Vagina (tissue), 2 donors: ENCODE measurements around the gene ARHGAP10. TPM values are rescaled to one million over a fixed set of nuclear protein-coding genes. Genes with fewer than 3 reads are reported as not detected.

Experiments used
- DNase-seq, 2 donors: peaks; one replicate each; pipeline ENCODE4 v3.0.0-alpha.2; 2017; ENCODE audit errors: extremely low spot score in 2 of 2
- H3K27ac ChIP-seq: fragments of 200-600 bp; sonication (generic); one replicate; pipeline ENCODE4 v1.5.1; 2019
- H3K27me3 ChIP-seq: fragments of 200-600 bp; sonication (generic); one replicate; pipeline ENCODE4 v1.5.1; 2019
- H3K36me3 ChIP-seq, 2 donors: fragments of 200-600 bp; sonication (generic); one replicate each; pipeline ENCODE4 v1.5.1; 2017 to 2019
- H3K4me1 ChIP-seq: fragments of 200-600 bp; sonication (generic); one replicate; pipeline ENCODE4 v1.5.1; 2019
- H3K4me3 ChIP-seq, 2 donors: fragments of 200-600 bp; sonication (generic); 1 replicate in 1 of 2; 2 replicates in 1 of 2; pipeline ENCODE4 v1.5.1; 2016 to 2019
- H3K9me3 ChIP-seq: fragments of 200-600 bp; sonication (generic); one replicate; pipeline ENCODE4 v1.5.1; 2019
- CTCF ChIP-seq, 3 experiments: fragments of 450-650 bp in 2 of 3; fragments of 200-600 bp in 1 of 3; sonication (generic) in 1 of 3; IDR thresholded peaks; one replicate each; pipeline ENCODE4 v1.5.1; 2017 to 2019; ENCODE audit warnings: antibody characterized with exemption in 3 of 3, mild to moderate bottlenecking in 2 of 3, moderate library complexity in 2 of 3
- POLR2A ChIP-seq, 2 donors: fragments of 450-650 bp; IDR thresholded peaks; one replicate each; pipeline ENCODE4 v1.6.1; 2017; ENCODE audit warnings: antibody characterized with exemption in 2 of 2, mild to moderate bottlenecking in 2 of 2, moderate library complexity in 2 of 2
- POLR2AphosphoS5 ChIP-seq, 2 donors: sonication (generic); formaldehyde crosslinking; IDR thresholded peaks; one replicate each; pipeline ENCODE4 v1.9.0; 2017; ENCODE audit warnings: antibody characterized with exemption in 2 of 2, mild to moderate bottlenecking in 2 of 2, low read depth in 1 of 2; ENCODE audit not compliant: insufficient read depth in 1 of 2
- intact Hi-C: fragments of 100-400 bp; cut with DNase I; formaldehyde crosslinking; loops from one replicate; pipeline ENCODE4 v1.15.1; 2023
- total RNA-seq: library from RNA; depleted of rRNA; stranded (reverse); fragments of >200 nt; gene quantifications from one replicate; pipeline ENCODE4 v1.2.3, GENCODE V29; 2016

Gene ARHGAP10
- total RNA-seq, 1 donor from 2014 or later, result 55.5 TPM

- TF ChIP-seq POLR2A (IDR thresholded peaks at IDR 0.05) (no peak), POLR2AphosphoS5 (IDR thresholded peaks at IDR 0.05; ENCODE audit: insufficient read depth in 1 of 2, low read depth in 1 of 2) (no peak), CTCF (IDR thresholded peaks at IDR 0.05) (no peak)
Observed at GRCh38 chr4:147985376-147985775, 253.5 kb downstream of the ARHGAP10 start.

DNA sequence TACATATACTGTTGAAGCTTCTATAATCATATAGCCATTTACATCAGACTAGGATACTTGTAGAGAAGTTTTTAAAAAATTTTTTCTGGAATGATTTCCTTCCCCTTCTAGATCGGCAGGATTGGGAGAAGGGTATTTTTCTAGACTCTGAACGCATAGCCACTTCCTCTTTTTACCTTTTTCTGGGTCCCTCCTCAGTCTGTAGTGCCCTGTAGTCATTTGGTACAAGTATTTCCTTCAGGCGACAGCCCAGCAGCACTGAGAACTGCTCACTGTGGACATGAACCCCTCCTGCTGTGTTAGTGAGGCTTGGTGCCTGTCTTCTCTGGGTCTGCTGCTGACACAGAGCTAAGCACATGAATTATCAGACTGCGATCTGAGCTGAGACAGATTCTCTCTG is 255.4 kb downstream of the ARHGAP10 start:
- Histone ChIP-seq H3K4me3 (no peak overlapping the region), H3K27ac (no peak overlapping the region), H3K27me3 (no peaks in the 10 kb centered on the region), H3K36me3 (no peaks in the 10 kb centered on the region), H3K4me1 (peaks cover 22% of the 10 kb centered on the region), H3K9me3 (no peaks in the 10 kb centered on the region)
- TF ChIP-seq POLR2A (IDR thresholded peaks at IDR 0.05) (no peak), POLR2AphosphoS5 (IDR thresholded peaks at IDR 0.05; ENCODE audit: insufficient read depth in 1 of 2, low read depth in 1 of 2) (no peak), CTCF (IDR thresholded peaks at IDR 0.05) (no peak)
- DNase-seq, result no peak
- intact Hi-C loops, result no loop called here

More at GRCh38 chr4:147985376-147985775, 253.5 kb downstream of the ARHGAP10 start:
- Histone ChIP-seq H3K27ac (no peak overlapping the region), H3K4me3 (no peak overlapping the region), H3K27me3 (no peaks in the 10 kb centered on the region), H3K9me3 (no peaks in the 10 kb centered on the region), H3K36me3 (no peaks in the 10 kb centered on the region), H3K4me1 (peaks cover 25% of the 10 kb centered on the region)
- DNase-seq, result no peak
- intact Hi-C loops, result no loop called here

GRCh38 chr4:147991543-147992283 is 259.8 kb downstream of the ARHGAP10 start:
- Histone ChIP-seq H3K4me3 (no peak overlapping the region), H3K36me3 (no peaks in the 10 kb centered on the region), H3K27ac (no peak overlapping the region), H3K4me1 (peaks cover 32% of the 10 kb centered on the region), H3K27me3 (no peaks in the 10 kb centered on the region), H3K9me3 (no peaks in the 10 kb centered on the region)
- DNase-seq, result no peak
- intact Hi-C loops, result no loop called here
- TF ChIP-seq POLR2AphosphoS5 (IDR thresholded peaks at IDR 0.05; ENCODE audit: insufficient read depth in 1 of 2, low read depth in 1 of 2) (peak in 1 of 2 donors; percentile 8), POLR2A (IDR thresholded peaks at IDR 0.05) (no peak), CTCF (IDR thresholded peaks at IDR 0.05) (no peak)

GRCh38 chr4:147994076-147994475 is 262.2 kb downstream of the ARHGAP10 start:
- Histone ChIP-seq H3K4me3 (no peak overlapping the region), H3K27ac (no peak overlapping the region), H3K36me3 (no peaks in the 10 kb centered on the region), H3K9me3 (no peaks in the 10 kb centered on the region), H3K4me1 (peaks cover 22% of the 10 kb centered on the region), H3K27me3 (no peaks in the 10 kb centered on the region)
- DNase-seq, result no peak
- TF ChIP-seq CTCF (IDR thresholded peaks at IDR 0.05) (no peak), POLR2A (IDR thresholded peaks at IDR 0.05) (no peak), POLR2AphosphoS5 (IDR thresholded peaks at IDR 0.05; ENCODE audit: insufficient read depth in 1 of 2, low read depth in 1 of 2) (no peak)
- intact Hi-C loops, result no loop called here
